HL-60 (cell line): ENCODE results near the gene AGAP9.

Experiments
- CTCF ChIP-seq: IDR thresholded peaks from one replicate; pipeline ENCODE4 v1.5.1; 2011; ENCODE audit warnings: low read length, control low read depth, inconsistent platforms; ENCODE audit not compliant: insufficient read depth
- SPI1 ChIP-seq: IDR thresholded peaks from 2 replicates; pipeline ENCODE4 v1.6.1; 2012; ENCODE audit warnings: low read depth, mild to moderate bottlenecking, borderline replicate concordance

DNA sequence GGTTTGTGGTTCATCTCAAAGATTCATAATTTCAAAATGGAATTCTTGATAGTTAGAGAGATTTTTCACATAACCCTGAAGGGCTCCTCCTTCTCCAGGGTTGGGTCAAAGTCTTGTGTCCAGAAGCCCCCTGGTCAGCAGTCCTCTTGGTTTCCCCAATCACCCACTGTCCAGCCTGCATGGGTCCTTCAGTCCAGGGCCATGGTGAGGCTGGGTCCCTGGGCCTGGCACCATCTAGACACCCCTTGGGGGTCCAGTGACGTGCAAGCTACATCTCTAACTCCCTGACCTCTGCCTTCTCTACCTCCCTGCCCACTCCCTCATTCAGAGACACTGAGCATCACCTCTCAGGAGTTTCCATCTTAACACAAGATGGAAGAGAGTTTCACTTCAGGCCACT is 65.6 kb downstream of the AGAP9 start:
- no peak for TF ChIP-seq SPI1
- no peak for TF ChIP-seq CTCF
